GM19193 (cell line): ENCODE measurements around the gene PDE3B.

Experiments
- POLR2A ChIP-seq: IDR thresholded peaks from 4 replicates; pipeline ENCODE4 v1.6.1; 2011; ENCODE audit not compliant: insufficient read depth, insufficient read length; ENCODE audit errors: extremely low read depth

PDE3B gene

DNA sequence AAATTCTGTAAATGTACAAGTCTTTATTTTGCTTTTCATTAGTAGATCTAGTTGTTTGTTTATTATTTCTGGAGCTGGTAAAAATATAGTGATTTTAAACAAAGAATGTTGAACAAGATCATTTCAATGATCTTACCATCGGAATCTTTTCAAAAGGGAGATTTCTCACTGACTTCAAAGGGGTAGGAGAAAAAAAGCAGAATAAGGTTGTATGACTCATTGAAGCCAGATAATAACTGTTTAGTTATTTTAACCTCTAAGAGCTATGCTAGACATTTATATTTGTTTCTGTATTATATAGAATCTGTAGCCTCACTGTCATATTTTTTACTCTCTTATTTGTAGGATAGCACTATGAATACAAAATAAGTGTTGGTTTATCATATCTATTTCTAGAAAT, 8.1 kb upstream of the PDE3B start:
- TF ChIP-seq POLR2A: no peak

DNA sequence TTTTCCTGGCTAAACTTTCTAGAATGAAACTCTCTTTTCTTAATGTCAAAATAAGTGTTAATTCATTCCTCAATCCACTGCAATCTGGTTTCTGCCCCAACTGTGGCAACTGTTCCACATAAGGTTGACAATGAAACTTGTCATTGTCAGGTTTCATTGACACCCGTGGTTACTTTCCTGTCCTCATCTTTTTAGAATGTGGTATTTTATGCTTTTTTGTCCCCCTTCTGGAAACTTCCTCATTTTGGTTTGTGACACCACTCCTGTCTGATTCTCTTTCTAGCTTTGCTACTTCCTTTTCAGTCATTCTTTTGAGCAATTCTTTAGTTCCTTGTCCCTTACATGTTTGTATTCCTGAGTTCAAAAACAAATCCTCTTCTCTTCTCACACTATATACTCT, 7.5 kb upstream of the PDE3B start:
- TF ChIP-seq POLR2A: no peak

DNA sequence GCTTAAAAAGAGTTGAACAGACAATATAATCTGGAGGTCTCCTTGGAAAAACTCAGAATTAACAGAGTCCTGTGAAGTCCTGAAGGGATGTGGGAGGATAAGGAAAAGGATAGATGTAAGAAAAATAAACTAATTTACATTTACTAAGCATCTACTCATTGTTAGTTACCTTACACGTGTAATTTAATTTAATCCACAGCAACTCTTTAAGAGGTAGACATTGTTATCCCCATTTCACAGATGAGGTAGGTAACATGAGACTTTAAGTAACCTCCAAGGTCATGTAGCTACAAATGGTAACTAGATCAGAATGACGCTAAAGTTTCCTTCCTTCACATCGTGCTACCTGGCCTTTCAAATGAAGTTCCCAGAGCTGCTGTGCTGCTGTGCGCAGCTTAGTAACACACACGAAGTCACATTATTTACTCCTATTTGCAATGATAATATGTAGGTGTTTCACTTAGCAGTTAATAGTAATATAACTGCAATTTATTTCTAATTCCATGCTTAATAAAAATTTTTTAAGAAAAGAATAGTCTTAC, 5.7 kb upstream of the PDE3B start:
- no peak for TF ChIP-seq POLR2A

DNA sequence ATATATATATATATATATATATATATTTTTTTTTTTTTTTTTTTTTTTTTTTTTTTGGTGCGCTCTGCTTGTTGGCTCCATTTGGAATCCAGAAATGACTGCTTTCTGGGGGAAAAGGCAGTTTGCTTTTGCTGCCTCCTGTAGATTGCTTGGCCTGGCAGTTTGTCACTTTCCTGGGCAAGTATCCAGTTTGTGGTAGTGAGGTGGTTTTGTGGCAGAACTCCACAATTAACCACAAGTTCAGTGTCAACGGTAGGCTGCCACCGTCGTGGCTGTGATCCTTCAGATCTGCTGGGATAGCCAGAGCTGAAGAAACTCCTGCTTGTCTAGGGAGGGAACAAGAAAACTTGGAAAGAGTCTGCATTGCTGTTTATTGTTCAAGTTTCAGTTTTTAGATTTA, 5.0 kb upstream of the PDE3B start:
- no peak for TF ChIP-seq POLR2A

DNA sequence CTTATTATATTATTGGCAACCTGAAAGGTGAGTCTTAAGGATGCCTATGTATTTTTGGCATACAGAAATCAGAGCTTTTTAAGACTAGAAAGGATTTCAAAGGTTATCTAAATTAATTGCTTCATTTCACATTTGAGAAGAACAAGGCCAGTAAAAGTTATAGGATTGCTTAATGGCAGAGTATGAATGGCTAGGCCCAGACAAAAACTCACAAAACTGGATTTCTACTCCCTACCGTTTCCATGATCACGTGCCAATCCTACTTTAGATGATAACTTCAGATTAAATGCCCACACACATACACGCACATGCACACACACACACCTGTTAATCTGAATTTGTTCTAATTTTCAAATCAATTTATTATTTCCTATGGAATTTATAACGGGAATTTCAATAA, 1.8 kb upstream of the PDE3B start:
- TF ChIP-seq POLR2A: no peak

DNA sequence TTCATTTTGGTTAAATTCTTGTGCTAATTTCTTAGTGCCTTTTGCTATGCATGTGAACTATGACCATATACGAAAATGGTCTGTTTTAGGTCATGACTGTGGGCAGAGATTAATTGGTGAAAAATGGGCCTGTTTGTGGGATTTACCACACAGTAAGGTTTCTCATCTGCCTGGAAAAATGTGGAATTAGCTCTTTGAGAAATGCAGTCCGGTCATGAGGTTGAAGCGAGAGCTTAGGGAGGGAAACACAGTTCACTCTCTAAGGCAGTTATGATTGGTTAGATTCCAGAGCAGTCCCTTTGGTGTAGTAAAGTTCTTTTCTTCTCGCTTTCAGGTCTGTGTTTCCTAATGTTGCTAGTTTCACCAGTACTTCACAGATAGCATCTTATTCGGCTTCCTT, 1.2 kb upstream of the PDE3B start:
- no peak for TF ChIP-seq POLR2A

DNA sequence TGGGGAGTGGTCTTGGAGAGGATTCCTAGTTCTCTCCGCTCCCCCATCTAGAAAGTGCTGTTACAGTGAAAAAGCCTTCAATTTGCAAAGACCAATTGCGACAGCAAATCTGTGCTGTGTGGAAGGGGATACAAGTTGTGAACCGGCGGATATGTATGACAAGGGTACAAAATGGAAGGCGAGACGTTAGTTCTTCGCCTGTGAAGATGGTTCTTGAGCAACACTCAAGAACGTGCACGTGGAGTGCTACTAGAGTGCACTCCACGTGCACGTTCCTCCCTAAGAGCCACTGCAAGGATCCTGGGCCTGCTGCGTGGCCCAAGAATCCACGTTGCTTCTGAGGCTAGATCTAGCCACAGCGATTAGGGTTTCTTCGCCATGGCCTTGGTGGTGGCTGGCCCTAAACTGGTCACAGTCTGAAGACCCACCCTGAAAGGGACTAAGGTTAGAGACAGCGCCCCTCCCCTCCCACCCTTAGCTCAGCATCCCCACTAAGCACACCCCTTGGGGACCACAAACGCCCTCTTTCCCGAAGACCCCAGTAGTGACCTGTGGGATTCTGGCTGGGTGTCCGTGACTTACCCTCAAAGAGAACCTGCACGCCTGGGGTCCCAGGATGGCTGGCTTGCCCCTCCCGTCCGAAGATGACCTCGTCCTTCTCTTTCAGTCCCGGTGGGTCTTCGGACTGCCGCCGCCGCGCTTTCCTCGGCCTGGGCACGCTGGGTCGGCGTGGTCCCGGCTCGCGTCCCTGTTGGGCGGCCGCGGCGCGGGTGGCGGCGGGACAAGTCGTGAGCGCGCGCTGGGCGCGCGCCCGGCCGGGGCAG, 519 bp upstream of the PDE3B start:
- no peak for TF ChIP-seq POLR2A

DNA sequence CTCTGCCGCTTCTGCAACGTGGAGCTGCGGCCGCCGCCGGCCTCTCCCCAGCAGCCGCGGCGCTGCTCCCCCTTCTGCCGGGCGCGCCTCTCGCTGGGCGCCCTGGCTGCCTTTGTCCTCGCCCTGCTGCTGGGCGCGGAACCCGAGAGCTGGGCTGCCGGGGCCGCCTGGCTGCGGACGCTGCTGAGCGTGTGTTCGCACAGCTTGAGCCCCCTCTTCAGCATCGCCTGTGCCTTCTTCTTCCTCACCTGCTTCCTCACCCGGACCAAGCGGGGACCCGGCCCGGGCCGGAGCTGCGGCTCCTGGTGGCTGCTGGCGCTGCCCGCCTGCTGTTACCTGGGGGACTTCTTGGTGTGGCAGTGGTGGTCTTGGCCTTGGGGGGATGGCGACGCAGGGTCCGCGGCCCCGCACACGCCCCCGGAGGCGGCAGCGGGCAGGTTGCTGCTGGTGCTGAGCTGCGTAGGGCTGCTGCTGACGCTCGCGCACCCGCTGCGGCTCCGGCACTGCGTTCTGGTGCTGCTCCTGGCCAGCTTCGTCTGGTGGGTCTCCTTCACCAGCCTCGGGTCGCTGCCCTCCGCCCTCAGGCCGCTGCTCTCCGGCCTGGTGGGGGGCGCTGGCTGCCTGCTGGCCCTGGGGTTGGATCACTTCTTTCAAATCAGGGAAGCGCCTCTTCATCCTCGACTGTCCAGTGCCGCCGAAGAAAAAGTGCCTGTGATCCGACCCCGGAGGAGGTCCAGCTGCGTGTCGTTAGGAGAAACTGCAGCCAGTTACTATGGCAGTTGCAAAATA, 816 bp downstream of the PDE3B start:
- no peak for TF ChIP-seq POLR2A

DNA sequence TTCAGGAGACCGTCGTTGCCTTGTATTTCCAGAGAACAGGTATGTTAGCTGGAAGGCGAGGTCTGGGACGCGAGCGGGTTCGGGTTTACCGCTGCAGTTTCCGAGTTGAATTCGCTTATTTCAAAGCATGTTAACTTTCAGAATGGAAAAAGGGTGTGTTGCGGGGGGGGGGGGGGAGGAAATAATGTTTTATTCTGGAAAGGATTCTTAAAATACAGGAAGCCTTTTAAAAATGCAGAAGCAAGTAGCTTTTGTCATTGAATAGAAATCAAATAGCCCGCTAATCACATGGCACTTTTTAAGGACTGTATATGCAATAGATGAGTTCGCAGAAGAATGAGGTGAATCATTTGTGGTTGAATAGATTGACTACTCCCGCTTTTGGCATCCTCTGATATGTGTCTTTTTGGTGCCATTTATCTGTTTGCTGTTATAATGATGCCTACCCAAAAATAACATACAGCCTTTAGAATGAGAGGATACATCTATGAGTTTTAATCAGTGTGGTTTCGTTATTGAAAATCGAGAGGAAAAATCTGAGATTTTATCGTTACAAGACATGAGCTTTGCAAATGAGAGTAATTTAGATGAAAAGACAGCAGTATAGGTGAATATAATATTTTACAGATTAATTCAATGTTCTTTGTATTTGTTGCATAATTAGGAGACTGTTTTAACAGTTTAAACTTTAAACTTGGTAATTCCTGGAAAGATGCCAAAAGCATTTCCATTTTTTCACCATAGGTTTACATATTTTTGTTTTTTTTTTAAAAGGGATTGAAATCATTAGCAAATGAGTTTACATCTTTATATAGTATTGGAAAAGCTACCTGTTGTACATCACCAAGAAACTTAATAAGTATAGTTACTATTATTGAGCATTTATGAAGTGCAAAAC, 1.7 kb downstream of the PDE3B start:
- no peak for TF ChIP-seq POLR2A

DNA sequence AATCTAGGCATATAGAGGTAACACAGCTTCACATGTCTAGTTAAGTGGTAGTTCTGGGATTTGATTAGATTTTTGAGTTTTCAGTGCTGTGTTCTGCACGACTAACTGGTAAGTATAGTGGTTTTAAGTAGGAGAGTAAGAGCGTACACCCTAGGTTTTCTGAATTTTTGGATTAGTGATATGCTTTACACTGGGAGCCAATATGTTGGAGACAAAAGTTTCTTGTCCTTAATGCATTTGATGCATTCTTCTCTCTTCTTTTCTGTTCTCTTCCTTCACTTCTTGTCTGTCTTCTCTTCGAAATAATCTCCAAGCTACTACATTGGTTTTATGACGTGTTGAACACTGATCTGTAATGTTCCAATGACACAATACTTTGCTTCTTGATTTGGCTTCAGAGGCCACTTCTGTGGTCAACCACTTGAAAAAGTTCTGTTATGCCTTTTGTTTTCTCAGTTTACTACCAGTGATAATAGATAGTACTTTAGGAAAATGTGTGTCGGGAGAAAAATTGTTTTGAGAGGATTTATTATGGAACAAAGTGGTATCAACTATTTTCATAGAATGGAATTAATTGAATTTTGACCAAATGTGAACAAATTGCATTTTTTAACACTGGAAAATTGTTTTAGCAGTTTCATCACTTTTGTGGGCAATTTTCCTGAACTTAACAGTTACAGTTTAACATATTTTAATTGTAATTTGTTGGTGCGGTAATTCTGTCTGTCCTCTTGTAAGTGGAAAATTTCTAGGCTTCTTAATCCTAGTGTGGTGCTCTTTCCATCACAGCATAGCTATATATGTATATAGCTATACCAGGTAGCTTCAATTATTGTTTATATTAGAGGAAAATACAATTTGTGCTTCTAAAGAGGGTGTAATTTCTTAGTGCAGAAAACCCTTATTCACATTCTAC, 2.6 kb downstream of the PDE3B start:
- no peak for TF ChIP-seq POLR2A

DNA sequence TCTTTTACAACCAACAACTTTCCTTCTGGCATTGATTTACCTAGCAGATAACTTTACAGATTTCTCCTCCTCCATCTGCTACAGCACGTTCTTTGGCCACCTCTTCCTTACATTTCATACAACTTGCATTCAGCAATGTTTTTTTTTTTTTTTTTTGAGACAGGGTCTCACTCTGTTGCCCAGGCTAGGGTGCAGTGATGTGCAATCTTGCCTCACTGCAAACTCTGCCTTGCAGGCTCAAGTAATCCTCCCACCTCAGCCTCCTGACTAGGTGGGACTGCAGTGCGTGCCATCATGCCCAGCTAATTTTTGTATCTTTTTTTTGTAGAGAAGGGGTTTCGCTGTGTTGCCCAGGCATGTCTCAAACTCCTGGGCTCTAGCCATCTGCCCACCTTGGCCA, 6.5 kb downstream of the PDE3B start:
- TF ChIP-seq POLR2A: no peak

DNA sequence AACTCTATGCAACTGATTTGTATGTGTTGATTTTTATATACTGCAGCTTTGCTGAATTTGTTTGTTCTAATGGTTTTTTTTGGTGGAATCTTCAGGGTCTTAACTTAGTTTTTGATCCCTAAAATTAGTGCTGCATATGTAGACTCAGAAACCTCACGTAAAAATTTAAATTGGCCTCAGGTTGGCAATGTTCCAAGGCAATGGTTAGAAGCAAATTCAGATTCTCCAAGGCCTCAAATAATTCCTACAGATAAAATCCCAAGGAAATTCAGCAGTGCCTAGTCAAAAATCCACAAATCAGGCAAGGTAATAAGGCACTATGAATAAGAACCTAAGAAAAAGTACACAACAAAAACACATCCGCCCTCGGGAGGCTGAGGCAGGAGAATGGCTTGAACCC, 9.5 kb downstream of the PDE3B start:
- no peak for TF ChIP-seq POLR2A

DNA sequence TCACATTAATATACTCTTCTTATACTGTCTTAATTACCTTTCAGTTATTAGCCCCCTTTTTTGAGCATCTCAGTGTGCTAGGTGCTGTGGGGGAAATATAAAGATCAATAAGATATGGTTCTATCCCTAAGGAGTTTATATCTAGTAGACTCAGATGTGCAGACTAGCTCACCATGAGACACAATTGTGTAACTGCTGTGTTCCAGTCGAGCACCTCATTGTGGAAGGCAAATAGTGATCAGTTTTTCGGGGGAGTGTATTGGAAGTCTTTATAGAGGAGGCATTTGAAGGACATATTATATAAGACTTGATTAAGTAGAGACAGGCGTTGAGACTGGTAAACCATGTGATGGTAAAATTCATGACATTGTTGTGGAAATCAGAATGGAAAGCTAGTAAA, 11.8 kb downstream of the PDE3B start:
- TF ChIP-seq POLR2A: no peak
